ENCODE measurements around the gene GALNTL6. TPM values are rescaled to one million over a fixed set of nuclear protein-coding genes. Genes with fewer than 3 reads are reported as not detected.

The GALNTL6 gene
- total RNA-seq, 4 donors from 2014 or later = not detected

DNA sequence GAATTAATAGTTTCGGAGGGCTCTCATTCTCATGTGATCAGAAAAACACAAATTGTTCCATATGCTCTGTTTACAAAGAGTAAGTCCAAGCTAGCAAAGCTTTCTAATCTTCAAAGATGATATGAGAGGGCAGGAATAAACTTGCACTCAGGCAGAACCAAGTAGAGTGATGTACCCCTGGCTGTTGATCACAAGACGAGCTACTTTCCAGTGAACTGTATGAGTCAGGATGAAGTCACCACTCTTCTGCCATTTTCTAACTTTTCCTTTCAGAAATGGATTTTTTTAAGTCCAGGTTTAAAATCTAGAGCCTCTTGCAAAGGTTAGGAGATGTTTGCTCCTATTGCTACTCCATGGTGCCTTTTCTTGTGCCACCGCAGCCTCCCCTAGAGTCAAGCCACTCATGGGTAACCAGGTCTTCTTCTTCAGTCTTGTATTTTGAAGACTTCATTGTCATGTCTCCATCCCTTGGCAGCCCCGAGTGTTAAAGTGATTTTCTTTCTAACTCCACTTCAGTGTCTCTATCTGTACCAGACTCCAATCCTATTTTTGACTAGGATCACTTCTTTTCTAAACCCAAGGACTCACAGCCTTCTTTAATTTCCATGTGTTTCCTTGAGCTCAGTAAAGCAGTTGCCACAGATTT lies 1183.5 kb downstream of the GALNTL6 start:
- TF ChIP-seq, protein P1, sequence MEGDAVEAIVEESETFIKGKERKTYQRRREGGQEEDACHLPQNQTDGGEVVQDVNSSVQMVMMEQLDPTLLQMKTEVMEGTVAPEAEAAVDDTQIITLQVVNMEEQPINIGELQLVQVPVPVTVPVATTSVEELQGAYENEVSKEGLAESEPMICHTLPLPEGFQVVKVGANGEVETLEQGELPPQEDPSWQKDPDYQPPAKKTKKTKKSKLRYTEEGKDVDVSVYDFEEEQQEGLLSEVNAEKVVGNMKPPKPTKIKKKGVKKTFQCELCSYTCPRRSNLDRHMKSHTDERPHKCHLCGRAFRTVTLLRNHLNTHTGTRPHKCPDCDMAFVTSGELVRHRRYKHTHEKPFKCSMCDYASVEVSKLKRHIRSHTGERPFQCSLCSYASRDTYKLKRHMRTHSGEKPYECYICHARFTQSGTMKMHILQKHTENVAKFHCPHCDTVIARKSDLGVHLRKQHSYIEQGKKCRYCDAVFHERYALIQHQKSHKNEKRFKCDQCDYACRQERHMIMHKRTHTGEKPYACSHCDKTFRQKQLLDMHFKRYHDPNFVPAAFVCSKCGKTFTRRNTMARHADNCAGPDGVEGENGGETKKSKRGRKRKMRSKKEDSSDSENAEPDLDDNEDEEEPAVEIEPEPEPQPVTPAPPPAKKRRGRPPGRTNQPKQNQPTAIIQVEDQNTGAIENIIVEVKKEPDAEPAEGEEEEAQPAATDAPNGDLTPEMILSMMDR (IDR thresholded peaks at IDR 0.05; ENCODE audit: low read depth) = no peak

DNA sequence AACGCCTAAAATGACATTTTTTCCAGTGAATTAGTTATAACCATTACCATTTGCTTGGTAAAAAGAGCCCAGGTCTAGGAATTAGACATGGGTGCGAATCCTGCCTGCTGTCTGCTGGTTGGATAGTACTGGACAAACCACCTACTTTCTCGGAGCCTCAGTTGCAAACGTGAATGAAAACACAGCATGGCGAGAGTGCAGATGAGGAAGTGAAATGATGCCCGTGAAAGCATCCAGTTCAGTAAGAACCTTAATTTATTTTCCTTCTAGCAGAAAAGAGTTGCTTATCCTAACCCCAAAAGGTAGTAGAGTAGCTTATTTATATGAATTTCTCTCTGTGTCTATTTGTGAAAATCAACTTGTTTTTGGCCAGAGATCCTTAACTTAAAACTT lies 1184.0 kb downstream of the GALNTL6 start:
- TF ChIP-seq, protein P1 (IDR thresholded peaks at IDR 0.05; ENCODE audit: low read depth) = no peak

DNA sequence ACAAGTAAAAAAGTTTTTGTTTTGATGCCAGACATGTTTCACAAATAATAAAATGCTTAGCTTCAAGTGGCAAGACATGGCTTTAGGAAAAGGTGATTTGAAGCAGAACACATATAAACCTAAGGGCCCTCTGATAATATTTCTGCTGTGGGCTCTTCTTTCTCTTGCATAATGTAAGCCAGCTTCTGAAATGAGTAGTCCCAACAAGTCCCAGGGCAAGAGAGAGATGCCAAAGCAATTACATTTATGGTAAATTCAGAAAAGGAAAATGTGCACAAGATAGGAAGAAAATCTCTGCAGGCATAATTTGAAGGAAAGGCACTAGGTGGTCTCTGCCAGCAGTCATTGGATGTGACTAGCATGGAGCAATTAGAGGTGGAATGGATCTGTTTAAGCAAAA lies 1184.7 kb downstream of the GALNTL6 start:
- TF ChIP-seq, protein P1 (IDR thresholded peaks at IDR 0.05; ENCODE audit: low read depth) = no peak

DNA sequence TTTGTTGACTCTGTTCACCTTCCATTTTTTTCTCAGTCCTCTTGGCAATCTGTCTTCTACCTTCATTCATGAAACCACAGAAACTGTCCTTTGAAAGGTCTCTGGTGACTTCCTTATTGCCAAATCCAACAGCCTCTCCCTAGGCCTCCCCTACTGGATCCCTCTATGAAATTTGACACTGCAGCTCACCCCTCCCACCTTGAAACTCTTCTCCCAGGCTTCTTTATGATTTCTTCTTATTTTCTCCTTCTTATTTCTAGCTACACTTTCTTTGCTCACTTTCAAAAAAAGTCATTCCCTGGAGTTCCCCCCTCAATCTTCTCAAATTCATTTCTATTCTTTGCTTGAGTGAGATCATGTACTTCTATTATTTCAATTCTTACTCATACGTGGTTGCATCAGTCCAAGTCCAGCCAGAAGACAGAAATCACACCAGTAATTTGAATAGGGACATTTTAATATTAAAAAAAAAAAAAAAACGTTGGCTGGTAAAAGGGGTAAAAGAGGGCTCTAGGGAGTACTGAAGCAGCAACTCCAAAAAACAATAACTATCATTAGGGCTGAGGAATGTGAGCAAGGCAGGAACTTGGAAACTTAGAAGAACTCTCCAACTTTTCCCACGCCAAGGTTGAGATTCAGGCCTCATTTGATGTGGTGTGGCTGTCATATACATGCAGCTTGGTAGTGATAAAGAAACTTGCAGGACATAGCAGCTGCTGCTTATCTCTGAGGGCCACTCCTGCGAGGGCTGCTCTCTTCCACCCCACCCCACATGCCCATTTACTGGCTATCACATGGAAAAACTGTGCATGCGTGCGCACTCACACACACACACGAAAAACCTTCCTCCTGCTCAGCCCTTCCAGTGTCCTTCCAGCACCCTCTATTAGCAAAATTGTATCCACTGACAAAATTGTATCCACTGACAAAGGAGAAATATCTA lies 1185.6 kb downstream of the GALNTL6 start:
- TF ChIP-seq, protein P1 (IDR thresholded peaks at IDR 0.05; ENCODE audit: low read depth) = no peak

DNA sequence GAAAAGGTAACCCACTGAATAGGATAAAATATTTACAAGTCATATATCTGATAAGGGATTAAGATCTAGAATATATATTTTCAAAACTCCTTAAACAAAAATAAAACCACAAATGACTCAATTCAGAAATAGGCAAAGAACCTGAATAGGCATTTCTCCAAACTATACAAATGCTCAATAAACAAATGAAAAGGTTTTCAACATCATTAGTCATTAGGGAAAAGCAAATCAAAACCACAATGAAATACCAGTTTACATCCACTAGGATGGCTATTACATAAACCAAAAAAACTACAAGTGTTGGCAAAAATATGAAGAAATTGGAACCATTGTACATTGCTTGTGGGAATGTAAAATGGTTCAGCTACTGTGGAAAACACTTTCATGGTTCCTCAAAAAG lies 1188.4 kb downstream of the GALNTL6 start:
- TF ChIP-seq, protein P1 (IDR thresholded peaks at IDR 0.05; ENCODE audit: low read depth) = no peak

DNA sequence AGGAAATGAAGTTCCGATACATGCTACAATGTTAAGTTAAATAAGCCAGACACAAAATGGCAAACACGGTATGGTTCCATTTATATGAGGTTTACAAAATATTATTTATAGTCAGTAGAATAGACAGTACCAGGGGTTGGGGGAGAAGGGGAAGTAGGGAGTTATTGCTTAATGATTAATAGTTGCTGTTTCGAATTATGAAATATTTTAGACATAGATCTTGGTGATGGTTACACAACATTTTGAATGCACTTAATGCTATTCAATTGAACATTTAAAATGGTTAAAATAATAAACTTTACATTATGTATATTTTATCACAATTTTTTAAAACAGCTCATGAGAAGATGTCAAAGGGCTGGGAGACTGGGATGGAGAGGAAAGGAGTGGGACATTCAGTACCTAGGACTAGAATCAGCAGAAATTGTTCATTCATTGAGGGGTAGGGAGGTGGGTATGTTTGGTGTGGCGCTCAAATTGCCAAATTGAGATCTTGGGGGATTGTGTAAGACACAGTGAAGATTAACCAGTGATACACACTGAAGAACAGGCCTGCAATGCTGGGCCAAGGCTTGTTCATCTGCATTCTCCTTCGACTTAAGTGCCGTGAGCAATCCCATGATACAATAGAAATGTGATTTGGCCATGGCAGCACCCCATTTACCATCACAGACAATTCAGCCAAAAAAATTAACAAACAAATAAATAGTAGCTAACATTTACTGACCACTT lies 1189.8 kb downstream of the GALNTL6 start:
- TF ChIP-seq, protein P1 (IDR thresholded peaks at IDR 0.05; ENCODE audit: low read depth) = no peak
